Endothelial cell of umbilical vein (primary cell): ENCODE results near the gene FAM187B. TPM values are rescaled to one million over a fixed set of nuclear protein-coding genes. Genes with fewer than 3 reads are reported as not detected.
A peak's percentile ranks its signal among the peaks of the same experiment; 100 is the strongest.

Experiments used
- BruUV-seq: library from RNA; stranded (reverse); fragments of 400-500 nt; replicated peaks from 2 replicates; lab custom pipeline; 2021; lab: Mats Ljungman, UMichigan
- CTCF ChIA-PET: fragments of 300-600, 350-600 bp; sonication (Branson Sonifier 250); formaldehyde crosslinking; loops from one replicate; lab custom pipeline; 2021; ENCODE audit warnings: antibody characterized with exemption, inconsistent platforms; lab: Charles Lee
- POLR2A ChIA-PET: fragments of 300-600, 350-600 bp; sonication (Branson Sonifier 250); formaldehyde crosslinking; loops from one replicate; lab custom pipeline; 2021; ENCODE audit warnings: antibody characterized with exemption, inconsistent platforms; lab: Charles Lee
- DNase-seq: peaks from one replicate; pipeline ENCODE4 v3.0.0-alpha.2; 2011; ENCODE audit warnings: low read depth, low spot score
- FAIRE-seq: peaks from 2 replicates; lab custom pipeline; 2011; peaks lifted over from hg19 to GRCh38; lab: Jason Lieb, UNC
- H2AFZ ChIP-seq: 2 replicates; pipeline ENCODE4 v1.6.0; 2012; ENCODE audit warnings: low read depth, low read length, control low read depth, inconsistent platforms
- H3K27ac ChIP-seq: 2 replicates; pipeline ENCODE4 v1.5.1; 2011; ENCODE audit warnings: low read depth, mild to moderate bottlenecking, control low read depth, low read length, moderate library complexity; ENCODE audit not compliant: insufficient read depth
- H3K27me3 ChIP-seq, 2 experiments: 2 replicates each; pipeline versions ENCODE4 v1.6.0 to v1.6.1; 2011; ENCODE audit warnings: low read length in 2 of 2, mixed read lengths in 1 of 2; ENCODE audit not compliant: control insufficient read depth in 2 of 2, insufficient read depth in 2 of 2
- H3K36me3 ChIP-seq, 2 experiments: 2 replicates in 1 of 2; 3 replicates in 1 of 2; pipeline ENCODE4 v1.5.1; 2011; ENCODE audit warnings: low read length in 2 of 2, mild to moderate bottlenecking in 1 of 2, moderate library complexity in 1 of 2; ENCODE audit not compliant: control insufficient read depth in 2 of 2, insufficient read depth in 2 of 2; ENCODE audit errors: extremely low read depth in 1 of 2
- H3K4me1 ChIP-seq: 3 replicates; pipeline ENCODE4 v1.5.1; 2011; ENCODE audit warnings: mild to moderate bottlenecking, low read length; ENCODE audit not compliant: control insufficient read depth, insufficient read depth; ENCODE audit errors: extremely low read depth
- H3K4me2 ChIP-seq: 2 replicates; pipeline ENCODE4 v1.6.1; 2011; ENCODE audit warnings: low read length, control low read depth, mixed read lengths; ENCODE audit not compliant: insufficient read depth
- H3K4me3 ChIP-seq, 3 experiments: fragments of 200-600 bp in 1 of 3; sonication (generic), shearing (Covaris generic) in 1 of 3; replicated peaks in 1 of 3; 2 replicates each; pipeline ENCODE4 v1.5.1; 2011 to 2016; ENCODE audit warnings: control low read depth in 3 of 3, low read length in 3 of 3, mild to moderate bottlenecking in 2 of 3, inconsistent platforms in 1 of 3, low read depth in 1 of 3, moderate library complexity in 1 of 3; ENCODE audit not compliant: insufficient read depth in 1 of 3
- H3K79me2 ChIP-seq: 2 replicates; pipeline ENCODE4 v1.6.0; 2012; ENCODE audit warnings: low read length, inconsistent platforms; ENCODE audit not compliant: control insufficient read depth, insufficient read depth
- H3K9ac ChIP-seq: replicated peaks from 2 replicates; pipeline ENCODE3; 2011; ENCODE audit warnings: low read length, control low read depth; ENCODE audit not compliant: insufficient read depth; ENCODE audit errors: extremely low read depth
- H3K9me1 ChIP-seq: replicated peaks from 3 replicates; pipeline ENCODE4 v1.6.0; 2011; ENCODE audit warnings: mild to moderate bottlenecking, low read length; ENCODE audit not compliant: control insufficient read depth, insufficient read depth; ENCODE audit errors: extremely low read depth
- H3K9me3 ChIP-seq: replicated peaks from 2 replicates; pipeline ENCODE4 v1.5.1; 2012; ENCODE audit warnings: low read length, inconsistent platforms; ENCODE audit not compliant: control insufficient read depth, insufficient read depth
- H4K20me1 ChIP-seq: replicated peaks from 2 replicates; pipeline ENCODE3; 2011; ENCODE audit warnings: mild to moderate bottlenecking, low read length; ENCODE audit not compliant: control insufficient read depth, insufficient read depth; ENCODE audit errors: extremely low read depth
- EZH2 ChIP-seq: IDR thresholded peaks from 2 replicates; pipeline ENCODE4 v1.6.1; 2012; ENCODE audit warnings: borderline replicate concordance, low read depth, mild to moderate bottlenecking, moderate library complexity, low read length, inconsistent platforms; ENCODE audit not compliant: severe bottlenecking
- FOS ChIP-seq: IDR thresholded peaks from 2 replicates; pipeline ENCODE4 v1.6.1; 2011; ENCODE audit warnings: mild to moderate bottlenecking, low read length, moderate library complexity, borderline replicate concordance; ENCODE audit not compliant: insufficient read depth
- GATA2 ChIP-seq: IDR thresholded peaks from 2 replicates; pipeline ENCODE4 v1.7.0; 2011; ENCODE audit warnings: low read depth, mild to moderate bottlenecking, moderate library complexity, mixed read lengths, low read length; ENCODE audit not compliant: insufficient read length, insufficient read depth
- JUN ChIP-seq: IDR thresholded peaks from 2 replicates; pipeline ENCODE4 v1.6.1; 2011; ENCODE audit warnings: borderline replicate concordance, low read depth; ENCODE audit not compliant: insufficient read length, insufficient read depth
- MYC ChIP-seq: IDR thresholded peaks from one replicate; pipeline ENCODE4 v1.6.1; 2011; ENCODE audit warnings: mild to moderate bottlenecking, low read depth, low read length
- POLR2A ChIP-seq: IDR thresholded peaks from 2 replicates; pipeline ENCODE4 v1.6.1; 2012; ENCODE audit warnings: low read depth, mild to moderate bottlenecking, control low read depth, low read length
- POLR2AphosphoS5 ChIP-seq: IDR thresholded peaks from 2 replicates; pipeline ENCODE4 v1.6.1; 2012; ENCODE audit warnings: low read depth, mild to moderate bottlenecking, control low read depth, low read length, moderate library complexity; ENCODE audit not compliant: insufficient read depth
- dilution Hi-C: fragments of 300-500 bp; cut with MboI; formaldehyde crosslinking; loops from one replicate; pipeline ENCODE4 v1.15.0; 2019; ENCODE audit warnings: low sequenced_read_pairs; ENCODE audit not compliant: extremely low pct_ligation_motif_present
- intact Hi-C: fragments of 100-400 bp; cut with micrococcal nuclease; formaldehyde crosslinking; loops from one replicate; pipeline ENCODE4 v1.10.0; 2022
- polyA plus RNA-seq, 4 experiments: library from polyadenylated mRNA; depleted of rRNA in 3 of 4; stranded (reverse) in 3 of 4; unstranded in 1 of 4; fragments of >200 nt; gene quantifications; 2 replicates each; pipeline versions ENCODE4 v1.2.1 to v1.2.3, GENCODE V29; 2011 to 2012; ENCODE audit warnings: missing spikeins in 1 of 4
- total RNA-seq: library from RNA; stranded (reverse); gene quantifications from 2 replicates; pipeline ENCODE4 v1.2.3, GENCODE V29; 2021
- TF ChIP-seq, protein P1 (sequence below): IDR thresholded peaks from 2 replicates; pipeline ENCODE4 v1.6.1; 2011; ENCODE audit not compliant: insufficient read depth, insufficient read length
- TF ChIP-seq, protein P2 (sequence below), 2 donors: IDR thresholded peaks; 1 replicate in 1 of 2; 2 replicates in 1 of 2; pipeline ENCODE4 v1.5.1; 2011; ENCODE audit warnings: low read length in 2 of 2, mild to moderate bottlenecking in 2 of 2, moderate library complexity in 2 of 2, control low read depth in 1 of 2, inconsistent platforms in 1 of 2, low read depth in 1 of 2; ENCODE audit not compliant: insufficient read depth in 1 of 2; ENCODE audit errors: extremely low read depth in 1 of 2

The FAM187B gene
- total and polyA plus RNA-seq, 2 donors (not counting 3 experiments of a cell fraction or from before 2014, with no cell fraction given) = not detected

DNA sequence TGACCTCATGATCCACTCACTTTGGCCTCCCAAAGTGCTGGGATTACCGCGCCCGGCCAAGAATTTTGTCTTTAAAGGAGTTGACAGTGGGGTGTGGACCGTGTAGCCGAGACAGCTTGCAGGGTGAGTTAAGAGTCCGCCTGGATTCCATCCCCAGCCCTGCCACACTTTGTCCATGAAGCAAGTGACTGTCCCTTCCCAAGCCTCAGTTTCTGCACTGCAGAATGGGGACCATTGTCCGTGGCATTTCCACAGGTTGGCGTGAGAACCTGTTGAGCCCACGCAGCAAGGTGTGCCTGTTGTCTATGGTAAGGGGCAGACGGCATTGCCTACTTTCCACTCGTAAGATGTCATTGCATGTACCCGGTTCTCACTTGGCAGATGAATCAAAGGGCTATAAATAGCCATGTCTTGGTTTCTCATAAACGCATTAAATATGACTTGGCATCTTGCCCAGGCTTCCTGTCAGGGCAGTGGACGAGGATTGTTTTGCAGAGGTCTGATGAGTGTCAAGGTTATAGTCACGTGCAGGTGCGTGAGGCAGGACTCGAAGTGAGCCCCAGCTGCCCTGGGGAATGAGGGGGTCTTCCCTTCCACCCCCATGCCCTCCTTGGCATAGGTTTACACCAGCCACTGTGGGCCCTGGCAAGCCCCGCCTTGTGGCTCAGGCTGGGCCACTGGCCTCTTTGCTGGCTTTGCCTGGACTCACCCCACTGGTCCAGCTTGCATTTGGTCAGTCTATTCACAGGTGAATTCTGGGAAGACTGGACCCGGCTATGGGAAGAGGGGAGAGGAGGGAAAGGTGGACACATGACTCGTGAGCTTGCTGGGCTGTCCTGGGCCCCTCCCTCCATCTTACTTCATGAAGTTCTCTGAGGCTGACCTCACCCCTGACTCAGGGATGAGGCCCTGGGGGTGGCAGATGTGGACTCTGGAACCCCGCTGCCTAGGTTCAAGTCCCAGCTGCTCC is 14.6 kb downstream of the FAM187B start:
- peak; percentile 97 for FAIRE-seq
- Histone ChIP-seq H3K9me1 (no peaks in the 10 kb centered on the region), H3K4me3 (no peak overlapping the region), H3K9ac (no peak overlapping the region), H3K4me1 (peaks cover 16% of the 10 kb centered on the region), H3K27ac (no peak overlapping the region), H3K36me3 (no peaks in the 10 kb centered on the region), H4K20me1 (no peaks in the 10 kb centered on the region), H3K79me2 (no peaks in the 10 kb centered on the region), H3K9me3 (no peaks in the 10 kb centered on the region), H3K4me2 (no peak overlapping the region), H3K27me3 (peaks cover 2 to 4% of the 10 kb centered on the region in 2 experiments), H2AFZ (no peak overlapping the region)
- intact Hi-C loops = loop anchor here (1.0 to 5.0 kb wide), 3 partner anchors 53 to 147 kb away; partner anchors contain the start of genes FXYD5 and USF2
- dilution Hi-C loops = no loop called here
- peak; percentile 47 for TF ChIP-seq FOS
- TF ChIP-seq POLR2AphosphoS5 = peak; percentile 57
- TF ChIP-seq POLR2A = no peak
- TF ChIP-seq, protein P1, sequence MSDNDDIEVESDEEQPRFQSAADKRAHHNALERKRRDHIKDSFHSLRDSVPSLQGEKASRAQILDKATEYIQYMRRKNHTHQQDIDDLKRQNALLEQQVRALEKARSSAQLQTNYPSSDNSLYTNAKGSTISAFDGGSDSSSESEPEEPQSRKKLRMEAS = peak; percentile 90
- TF ChIP-seq, protein P2, sequence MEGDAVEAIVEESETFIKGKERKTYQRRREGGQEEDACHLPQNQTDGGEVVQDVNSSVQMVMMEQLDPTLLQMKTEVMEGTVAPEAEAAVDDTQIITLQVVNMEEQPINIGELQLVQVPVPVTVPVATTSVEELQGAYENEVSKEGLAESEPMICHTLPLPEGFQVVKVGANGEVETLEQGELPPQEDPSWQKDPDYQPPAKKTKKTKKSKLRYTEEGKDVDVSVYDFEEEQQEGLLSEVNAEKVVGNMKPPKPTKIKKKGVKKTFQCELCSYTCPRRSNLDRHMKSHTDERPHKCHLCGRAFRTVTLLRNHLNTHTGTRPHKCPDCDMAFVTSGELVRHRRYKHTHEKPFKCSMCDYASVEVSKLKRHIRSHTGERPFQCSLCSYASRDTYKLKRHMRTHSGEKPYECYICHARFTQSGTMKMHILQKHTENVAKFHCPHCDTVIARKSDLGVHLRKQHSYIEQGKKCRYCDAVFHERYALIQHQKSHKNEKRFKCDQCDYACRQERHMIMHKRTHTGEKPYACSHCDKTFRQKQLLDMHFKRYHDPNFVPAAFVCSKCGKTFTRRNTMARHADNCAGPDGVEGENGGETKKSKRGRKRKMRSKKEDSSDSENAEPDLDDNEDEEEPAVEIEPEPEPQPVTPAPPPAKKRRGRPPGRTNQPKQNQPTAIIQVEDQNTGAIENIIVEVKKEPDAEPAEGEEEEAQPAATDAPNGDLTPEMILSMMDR (IDR thresholded peaks at IDR 0.05; ENCODE audit: extremely low read depth in 1 of 2, insufficient read depth in 1 of 2, low read depth in 1 of 2, low read length in 2 of 2) = no peak
- peak; percentile 61 for TF ChIP-seq JUN
- TF ChIP-seq MYC = no peak
- TF ChIP-seq EZH2 = no peak
- TF ChIP-seq GATA2 = no peak
- no TSS peak for BruUV-seq
- ChIA-PET POLR2A (no interaction called here), CTCF (no interaction called here)
- DNase-seq = peak; percentile 96
